Stimulated activated CD8-positive, alpha-beta memory T cell treated with anti-CD3 and anti-CD28 coated beads, Interleukin-12 subunit alpha, Interleukin-12 subunit beta, amount 100 ng/mL, for 24 hours (primary cell): ENCODE data around the gene GPC2.
A peak's percentile ranks its signal among the peaks of the same experiment; 100 is the strongest.

Experiments
- DNase-seq: peaks from one replicate; pipeline ENCODE4 v3.0.0-alpha.2; 2020; ENCODE audit errors: extremely low read depth

GPC2 gene

DNA sequence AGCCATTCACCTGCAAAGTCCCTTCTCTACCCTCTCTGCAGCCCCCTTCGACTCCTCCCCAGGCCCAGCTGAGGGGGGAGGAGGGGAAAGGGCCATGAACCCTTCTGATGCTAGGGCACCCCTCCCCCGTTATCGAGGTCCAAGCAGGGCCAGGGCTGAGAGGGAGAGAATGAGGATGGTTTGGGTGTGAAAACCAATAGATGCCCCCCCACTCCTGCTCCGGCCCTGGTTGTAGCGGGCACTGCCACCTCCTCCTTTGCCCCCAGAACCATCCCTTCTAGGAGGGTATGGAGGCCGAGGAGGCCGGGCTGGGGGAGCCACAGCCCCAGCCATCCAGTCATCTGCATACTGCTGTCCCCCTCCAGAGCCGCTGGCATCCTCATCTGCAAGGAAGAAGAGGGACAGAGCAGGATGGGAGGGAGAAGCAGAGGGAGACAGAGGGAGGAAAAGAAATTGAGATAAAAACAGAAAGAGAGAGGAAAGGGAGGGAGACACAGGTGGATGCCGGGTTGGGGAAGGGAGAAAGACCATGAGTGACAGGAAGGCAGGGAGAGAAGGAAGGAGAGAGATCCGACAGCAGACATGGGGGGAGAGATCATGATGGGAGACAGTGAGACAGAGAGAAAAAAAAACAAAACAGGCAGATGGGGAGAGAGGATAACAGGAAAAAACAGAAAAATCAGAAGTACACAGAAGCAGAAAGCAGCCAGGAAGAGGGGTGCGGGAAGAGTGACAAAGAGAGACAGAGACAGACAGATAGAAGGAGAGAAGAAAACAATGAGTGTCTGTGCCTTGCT, 6.9 kb downstream of the GPC2 start:
- DNase-seq: no peak

DNA sequence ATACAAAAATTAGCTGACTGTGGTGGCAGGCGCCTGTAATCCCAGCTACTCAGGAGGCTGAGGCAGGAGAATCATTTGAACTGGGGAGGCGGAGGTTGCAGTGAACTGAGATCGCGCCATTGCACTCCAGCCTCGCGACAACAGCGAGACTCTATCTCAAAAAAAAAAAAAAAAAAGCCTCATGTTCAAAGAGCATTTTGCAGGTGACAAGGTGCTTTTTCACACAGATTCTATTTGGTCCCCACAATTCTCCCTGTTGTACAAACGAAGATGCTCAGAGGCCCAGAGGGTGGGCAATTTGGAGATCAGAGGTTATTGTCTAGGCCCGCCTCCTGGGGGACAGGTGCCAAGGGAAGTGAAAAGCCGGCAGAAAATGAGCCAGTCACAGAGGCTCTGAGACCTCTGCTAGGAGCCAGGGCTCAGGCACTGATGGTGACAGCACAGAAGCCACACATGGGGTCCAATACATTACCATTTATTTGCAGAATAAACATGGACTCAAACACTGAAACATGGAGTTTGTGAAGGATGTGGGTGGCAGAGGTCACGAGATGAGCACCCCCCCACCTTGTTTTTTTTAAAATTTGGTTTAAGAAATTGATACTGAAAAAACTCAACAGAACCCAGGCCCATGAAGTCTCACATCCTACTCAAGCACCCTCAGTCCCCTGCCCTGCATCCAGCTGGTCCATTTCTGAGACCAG, 7.9 kb downstream of the GPC2 start:
- DNase-seq: no peak

DNA sequence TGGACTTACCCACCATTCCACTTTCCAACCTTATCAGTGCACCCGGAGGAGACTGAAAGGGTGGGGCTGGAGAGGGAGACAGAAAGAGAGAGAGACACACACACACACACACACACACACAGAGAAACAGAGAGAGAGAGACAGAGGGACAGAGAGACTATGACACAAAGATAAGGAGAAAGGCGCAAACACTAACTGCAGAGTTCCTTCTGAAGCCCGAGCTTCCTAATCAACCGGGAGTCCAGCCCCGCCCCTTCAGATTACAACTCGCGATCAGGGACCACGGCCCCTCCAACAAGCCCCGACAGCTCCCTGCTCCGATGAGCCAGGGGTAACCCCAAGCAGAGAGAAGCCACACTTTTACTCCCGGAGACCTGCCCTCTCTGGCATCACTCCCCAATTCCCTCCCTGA, 9.3 kb downstream of the GPC2 start:
- no peak for DNase-seq

DNA sequence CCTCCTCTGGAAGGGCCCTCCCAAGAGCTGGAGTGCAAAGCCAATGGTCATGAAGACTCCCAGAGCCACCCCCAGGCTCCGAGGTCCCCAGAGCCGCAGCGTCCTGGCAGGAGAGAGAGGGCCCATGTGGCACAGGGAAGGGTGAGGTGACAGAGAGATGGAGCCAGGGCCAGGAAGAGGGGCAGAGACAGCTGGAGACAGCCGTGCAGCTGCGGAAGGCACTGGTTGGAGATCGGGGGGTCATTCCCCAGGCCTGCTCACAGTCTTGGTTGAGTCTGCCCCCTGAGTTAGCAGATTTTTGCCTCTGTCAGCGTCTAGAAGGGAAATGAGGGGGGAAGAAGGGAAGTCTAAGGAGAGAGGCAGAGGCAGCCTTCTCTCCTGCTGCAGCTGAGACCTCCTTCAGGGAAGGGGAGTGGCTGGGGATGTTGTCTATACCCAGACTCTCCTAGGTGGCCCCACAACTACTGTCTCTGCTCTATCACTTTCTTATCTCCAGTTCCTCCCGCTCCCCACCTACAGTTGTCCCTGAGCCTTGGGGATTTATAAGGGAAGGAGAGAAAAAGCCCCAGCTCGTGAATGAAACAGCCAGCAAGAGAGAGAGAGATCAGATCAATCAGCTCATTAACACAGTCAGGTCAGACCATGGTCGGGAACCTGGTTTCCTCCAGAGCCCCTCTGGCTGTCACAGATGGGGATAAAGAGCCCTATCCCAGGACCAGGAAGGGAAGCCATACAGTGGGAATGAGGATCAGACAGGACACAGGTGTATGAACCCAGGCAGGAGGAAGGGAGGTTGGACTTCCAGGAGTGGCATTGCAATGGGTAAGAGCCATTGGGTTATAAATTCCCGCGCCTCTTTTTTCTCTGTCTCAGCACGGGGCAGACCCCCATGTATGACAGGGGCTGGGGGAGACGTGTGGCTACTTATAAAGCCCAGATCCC, 9.9 kb downstream of the GPC2 start:
- no peak for DNase-seq

DNA sequence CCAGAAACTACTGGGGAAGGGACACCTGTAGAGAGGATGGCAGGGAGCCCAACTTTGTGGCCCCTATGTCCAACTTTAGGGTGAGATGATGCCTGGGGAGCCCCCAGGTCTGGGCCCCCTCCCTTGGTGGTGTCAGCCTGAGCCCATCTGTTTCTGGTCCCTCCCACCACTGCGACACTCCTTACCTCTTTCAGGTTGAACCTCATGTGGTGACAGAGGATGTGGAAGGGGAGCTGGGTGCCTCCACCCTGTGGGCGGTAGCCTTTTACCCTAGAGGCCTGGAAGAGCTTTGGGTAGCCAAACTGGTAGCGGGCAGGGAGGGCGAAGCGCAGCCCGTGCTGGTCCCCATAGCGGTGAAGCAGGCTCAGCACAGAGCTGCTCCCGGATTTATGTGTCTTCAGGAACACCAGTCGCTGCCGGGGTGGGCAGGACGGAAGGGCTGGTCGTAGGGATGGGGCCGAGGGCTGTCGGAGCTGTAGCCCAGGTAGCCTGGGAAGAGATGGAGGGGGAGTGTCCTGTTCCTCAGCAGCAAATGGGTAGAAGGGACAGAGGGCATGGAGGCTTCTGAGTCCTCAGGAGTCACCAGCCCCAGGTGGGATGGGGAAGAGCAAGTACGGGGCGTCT, 10.8 kb downstream of the GPC2 start:
- no peak for DNase-seq

DNA sequence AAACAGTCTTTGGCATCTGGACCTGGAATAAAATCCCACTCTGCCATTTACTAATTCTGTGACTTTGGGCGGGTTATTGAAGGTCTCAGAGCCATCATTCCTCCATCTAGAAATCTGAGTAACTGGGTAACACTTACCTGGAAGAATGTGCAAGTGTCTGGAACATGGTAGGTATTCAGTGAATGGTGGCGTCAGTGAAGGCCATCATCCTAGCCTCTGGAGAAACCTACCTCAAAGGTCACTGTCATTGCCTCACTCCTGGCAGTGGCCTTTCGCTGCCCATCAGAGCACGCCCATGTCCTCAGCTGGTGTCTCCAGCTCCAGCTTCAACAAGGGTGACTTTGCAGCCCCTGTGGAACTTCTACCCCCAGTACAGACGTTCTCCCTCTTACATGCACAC, 13.3 kb downstream of the GPC2 start:
- DNase-seq: no peak

DNA sequence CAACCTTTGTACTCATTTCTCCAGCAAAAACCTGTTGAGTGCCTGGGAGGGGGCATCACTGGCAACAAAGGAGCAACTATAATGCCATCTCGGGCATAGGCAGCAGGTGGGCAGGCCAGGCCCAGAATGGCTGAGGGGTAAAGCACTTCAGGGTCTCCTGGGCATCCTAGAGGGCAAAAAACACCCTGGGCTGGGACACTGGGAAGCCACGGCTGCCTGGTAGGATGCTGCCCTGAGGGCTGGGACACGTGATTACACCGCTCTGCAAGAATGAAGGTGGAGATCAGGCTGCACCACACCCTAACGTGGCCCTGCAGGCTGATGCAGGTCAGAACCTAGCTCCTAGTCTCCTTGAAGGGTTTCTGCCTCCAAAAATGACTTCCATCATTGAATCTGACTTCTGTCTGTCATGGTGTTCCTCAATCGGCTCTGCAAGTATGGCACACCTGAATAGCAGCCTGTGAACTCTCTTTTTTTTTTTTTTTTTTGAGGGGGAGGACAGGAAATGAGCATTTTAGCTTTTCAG, 14.1 kb downstream of the GPC2 start:
- DNase-seq: no peak

DNA sequence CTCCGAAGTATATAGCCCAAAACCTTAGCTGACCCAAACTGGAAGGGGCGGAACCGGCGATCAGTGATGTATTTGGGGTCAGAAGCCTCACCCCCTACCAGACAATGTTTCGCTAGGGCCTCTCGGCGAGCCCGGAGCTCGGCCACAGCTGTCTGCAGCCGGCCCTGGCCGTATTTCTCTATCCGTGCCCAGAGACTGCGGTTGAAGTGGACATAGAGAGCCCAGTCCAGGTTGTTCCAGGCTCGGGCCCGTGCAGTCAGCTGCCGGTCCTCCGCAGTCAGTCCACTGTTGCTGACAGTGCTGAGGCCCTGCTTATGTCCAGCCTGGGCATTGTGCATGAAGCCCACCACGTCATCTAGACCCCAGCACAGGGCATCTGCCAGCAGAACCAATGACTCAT, 17.1 kb downstream of the GPC2 start:
- DNase-seq: no peak

DNA sequence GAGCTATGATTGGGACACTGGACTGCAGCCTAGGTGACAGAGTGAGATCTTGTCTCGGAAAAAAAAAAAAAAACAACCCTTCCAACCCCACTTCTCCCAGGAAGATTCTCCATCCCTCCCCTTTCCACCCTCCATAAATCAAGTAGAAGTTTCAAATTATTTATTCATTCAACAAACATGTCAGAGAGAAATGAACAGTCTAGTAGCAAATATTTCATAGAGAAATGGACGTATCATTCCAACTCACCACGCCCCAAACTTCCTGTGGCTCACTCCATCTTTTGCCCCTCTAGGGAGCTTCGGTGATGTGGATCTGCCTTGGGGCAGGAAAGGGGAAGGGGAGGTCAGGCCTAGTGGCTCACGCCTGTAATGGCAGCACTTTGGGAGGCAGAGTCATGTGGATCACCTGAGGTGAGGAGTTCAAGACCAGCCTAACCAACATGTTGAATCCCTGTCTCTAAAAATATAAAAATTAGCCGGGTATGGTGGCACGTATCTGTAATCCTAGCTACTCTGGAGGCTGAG, 18.0 kb downstream of the GPC2 start:
- no peak for DNase-seq

DNA sequence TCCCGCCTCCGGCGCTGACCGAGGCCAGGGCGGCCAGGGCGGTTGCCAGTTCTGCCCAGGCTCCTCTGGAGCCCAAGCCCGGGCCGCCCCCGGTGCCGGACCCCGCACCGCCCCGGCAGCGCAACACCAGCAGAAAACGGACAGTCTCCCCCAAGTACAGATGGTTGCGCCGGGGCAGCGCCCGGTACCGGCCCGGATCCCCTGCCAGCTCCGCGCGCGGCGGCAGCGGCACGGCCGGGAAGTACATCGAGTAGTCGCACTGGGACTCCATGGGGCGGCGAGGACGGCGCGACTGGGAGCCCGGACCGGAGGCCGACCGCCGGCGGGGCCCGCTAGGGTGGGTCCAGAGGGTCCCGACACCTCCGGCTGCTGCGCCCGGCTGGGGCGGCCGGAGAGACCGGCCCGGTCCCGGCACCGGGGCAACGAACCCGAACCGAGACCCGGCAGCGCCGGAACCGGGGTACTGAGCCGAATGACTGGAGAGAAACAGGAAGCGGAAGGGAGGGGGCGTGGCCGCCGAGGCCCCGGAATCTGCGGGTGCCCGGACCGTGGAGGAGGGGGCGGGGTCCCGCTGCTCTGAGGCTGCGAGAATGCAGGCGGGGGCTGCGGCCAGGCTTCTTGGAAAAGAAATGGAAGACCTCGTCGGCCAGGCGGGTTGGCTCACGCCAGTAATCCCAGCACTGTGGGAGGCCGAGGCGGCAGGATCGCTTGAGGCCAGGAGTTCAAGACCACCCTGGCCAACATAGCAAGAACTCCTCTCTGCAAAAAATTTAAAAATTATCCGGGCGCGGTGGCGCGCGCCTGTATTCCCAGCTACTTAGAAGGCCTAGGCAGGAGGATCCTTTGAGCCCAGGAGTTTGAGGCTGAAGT, 18.7 kb downstream of the GPC2 start, which contains the start of gene TRAPPC14:
TRAPPC14 (minus strand) TSS at position 495 of the 870 bp plus-strand sequence; CDS start at position 271, 224 bp downstream.
- DNase-seq: peak; percentile 87

DNA sequence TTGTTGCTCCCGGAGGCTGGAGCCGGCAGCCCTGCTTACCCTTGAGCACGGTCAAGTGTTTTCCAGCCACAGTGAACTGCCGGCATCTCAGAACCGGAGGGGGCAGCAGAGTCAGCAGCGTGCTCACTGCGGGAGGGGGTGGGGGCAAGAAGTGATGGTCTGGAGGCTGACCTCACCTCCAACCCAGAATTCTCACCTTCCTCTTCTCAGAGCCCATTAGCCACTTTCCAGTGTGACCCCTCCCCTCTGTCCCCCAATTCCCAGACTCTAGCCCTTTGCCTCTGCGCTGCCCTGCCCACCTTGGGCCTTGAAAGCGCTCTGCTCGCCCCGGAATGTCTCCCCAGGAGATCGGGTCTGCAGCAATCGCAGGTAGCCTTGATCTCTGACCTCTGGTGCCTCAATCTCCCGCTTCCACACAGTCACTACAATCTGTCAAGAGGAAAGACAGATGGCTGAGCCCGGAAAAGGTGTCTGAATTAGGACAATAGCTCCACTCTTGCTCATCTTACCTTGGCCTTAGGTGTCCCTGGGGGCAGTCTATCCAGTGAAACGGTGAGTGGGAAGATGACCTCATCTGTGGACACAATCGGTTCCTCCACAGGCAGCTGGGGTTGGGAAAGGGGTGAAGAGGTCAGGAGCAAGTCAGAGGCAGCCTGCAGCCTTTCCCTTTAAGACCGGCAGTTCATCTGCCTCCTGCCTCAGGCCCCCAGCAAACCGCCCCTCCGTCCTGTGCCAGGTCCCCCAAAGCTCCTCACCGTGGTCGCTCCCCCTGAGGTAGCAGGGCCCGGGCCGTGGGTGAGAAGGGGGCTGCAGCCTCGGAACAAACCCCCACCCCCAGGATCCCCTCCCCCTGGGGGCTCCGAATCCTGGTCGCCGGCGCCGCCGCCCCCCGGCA, 19.6 kb downstream of the GPC2 start:
- no peak for DNase-seq

DNA sequence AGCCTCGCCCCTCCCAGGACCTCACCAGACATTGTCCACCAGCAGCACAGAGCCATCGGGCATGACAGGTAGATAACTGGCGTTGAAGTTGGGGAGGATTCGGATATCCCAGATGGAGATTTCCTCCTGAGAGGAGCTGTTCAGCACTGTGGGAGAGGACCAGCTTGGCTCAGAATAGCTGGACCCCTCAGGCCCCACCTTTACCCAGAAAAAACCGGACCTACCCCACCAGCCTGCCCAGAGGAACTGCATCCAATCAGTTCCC, 20.2 kb downstream of the GPC2 start:
- no peak for DNase-seq

DNA sequence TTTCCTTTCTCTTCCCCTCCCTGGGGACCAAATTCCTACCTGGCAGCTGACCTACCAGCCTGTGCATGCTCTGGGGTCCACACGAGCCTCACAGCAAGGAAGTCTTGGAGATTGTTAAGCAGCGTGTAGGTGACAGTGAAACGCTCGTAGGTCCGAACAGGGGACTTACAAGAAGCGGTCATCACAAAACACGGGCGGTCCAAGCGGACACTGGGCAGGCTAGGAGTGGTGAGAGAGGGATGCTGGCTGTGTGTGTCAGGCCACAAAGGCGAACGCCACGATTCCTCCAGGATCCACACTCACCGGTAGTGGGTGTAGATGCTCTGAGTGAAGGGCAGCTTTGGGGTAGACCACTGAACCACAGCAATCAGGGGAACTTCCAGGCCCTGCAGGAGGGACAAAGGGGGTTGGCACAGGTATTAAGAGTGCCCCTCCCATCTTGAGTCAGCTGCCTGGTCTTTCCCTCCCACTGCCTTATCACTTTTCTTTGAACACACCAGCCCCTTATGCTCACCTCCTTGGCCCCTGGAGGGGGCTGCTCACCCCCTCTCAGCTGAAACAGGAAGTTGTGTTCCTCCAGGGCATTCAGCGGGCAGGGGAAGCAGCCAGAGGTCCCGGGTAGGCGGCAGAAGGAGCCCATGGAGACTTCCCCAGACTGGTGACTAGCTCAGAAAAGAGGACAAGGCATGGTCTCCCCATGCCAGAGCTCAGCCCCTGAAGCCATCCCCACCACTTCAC, 20.7 kb downstream of the GPC2 start:
- DNase-seq: no peak

DNA sequence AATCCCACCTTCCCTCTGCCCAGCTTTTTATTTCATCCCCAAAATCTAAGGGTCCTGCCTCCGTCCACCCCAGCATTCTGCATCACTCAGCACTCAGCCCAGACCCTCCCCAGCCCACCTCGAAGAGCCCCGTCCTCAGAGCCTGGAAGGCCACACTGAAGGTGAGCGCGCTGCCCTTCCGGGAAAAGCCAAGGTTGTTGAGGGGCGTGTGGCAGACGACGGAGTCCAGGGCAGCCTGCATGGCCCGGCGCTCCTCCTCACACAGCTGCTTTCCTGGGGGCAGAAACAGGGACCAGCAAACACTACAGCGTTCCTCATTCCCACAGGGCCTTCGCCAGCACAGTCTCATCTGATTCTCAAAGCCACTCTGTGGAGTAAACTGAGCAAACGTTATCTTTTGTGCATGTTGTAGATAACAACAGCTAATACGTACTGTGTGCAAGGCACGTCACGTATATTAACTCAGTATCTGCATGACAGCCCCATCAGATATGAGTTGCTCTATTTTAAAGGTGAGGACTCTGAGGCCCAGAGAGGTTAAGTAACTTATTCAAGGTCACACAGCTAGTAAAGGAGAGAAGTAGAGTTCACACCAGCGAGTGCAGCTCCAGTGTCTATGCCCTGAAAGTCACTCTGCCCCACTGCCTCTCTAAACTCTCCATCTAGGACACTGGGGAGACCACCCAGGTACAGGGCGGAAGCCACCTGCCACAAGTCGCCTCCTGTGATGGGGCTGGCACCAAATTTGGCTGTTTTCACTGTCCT, 21.4 kb downstream of the GPC2 start:
- DNase-seq: no peak

DNA sequence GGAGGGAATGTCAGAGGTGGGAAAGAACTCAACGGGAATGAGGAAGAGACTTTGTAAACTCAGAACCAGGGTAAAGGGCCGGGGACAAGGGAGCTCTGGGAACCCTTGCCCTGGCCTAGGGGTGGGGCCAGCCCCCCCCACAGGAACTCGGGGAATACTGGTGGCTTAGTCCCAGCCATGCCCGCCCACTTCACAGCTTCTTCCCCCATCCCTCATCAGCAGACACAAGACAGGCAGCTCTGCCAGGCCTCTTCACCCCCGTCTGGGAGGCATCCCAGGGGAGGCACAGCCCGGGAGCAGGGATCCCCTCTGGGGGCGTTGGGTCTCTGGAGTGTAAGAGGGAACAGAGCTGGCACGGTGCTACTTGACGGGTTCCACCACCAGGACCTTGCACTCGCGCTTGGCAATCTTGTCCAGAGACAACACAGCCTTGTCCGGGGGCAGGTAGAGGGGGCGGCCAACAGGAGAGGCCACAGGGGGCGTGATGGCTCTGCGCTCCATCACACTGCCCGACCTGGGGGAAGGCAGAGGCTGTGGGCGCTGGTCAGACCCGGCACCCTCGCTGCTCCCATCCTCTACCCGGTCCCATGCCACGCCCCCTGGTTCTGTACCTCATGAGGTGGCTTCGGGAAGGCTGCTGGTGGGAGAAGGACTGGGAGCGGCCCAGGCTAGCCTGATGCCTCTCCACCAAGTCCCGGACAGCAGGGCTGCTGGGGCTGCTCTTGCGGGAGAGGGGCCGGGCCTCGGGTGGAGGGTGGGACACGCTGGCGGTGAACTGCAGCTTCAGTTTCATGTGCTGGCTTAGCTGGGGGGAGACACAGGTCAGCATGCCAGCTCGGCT, 22.3 kb downstream of the GPC2 start:
- no peak for DNase-seq

DNA sequence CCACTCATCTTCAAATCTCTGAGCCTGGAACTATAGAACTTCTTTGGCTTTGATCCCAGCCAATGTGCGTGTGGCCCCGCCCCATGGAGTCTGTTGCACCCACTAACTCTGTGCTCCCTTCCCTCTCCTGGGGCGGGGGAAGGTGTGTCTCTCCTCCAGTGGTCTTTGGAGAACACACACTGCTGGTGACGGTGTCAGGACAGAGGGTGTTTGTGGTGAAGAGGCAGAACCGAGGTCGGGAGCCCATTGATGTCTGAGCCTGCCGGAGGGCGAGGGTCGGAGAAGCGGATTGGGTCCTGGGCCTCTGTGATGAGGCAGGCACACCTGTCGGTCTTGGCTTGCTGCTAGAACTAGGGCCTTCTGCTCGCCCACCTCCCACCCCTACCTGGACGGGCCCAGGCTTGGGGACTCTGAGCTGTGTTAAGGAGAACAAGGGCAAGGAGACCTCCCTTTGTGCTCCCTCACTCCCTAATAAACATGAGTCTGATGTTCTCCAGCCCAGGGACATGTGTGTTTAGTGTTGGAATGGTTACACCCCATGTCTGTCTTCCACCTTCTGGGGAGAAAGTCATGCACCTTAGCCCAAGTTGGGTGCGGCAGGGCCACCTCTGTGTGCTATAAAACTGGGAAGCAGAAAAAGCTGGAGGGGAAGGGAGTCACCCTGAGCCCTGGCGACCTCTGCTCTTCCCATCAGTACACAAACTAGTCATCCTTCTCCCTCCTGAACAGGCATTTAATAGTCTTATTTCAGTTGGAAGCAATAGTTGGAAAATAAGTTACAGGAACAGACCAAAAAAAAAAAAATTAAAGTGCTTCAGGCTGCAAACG, 23.3 kb downstream of the GPC2 start:
- DNase-seq: no peak
